GM10266 (cell line): Measurements from ENCODE around the gene BSG.

ENCODE experiments used
- DNase-seq: peaks from one replicate; pipeline ENCODE4 v3.0.0; 2012; ENCODE audit errors: extremely low spot score
- TF ChIP-seq, protein P1 (sequence below): IDR thresholded peaks from 2 replicates; pipeline ENCODE4 v1.5.1; 2012; ENCODE audit warnings: mild to moderate bottlenecking, low read depth; ENCODE audit not compliant: control insufficient read depth, insufficient read depth; ENCODE audit errors: missing control alignments

The BSG gene

DNA sequence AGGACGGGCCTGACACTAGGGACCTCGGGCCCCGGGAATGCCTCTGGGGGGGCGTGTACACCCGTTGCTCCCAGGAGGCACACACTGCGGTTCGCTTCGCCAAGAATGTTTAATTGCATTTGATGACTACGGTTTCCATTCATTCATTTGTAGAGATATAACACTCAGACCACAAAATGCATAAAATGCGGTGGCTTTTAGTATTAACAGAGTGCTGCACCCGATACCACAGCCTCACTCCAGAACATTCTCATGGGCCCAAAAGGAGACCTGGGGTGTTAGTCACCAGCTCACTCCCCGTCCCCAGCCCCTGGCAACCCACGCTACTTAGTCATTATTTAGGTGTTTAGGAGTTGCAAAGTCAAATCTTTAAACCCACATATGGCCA is 39.1 kb downstream of the BSG start:
- DNase-seq: no peak
- TF ChIP-seq, protein P1, sequence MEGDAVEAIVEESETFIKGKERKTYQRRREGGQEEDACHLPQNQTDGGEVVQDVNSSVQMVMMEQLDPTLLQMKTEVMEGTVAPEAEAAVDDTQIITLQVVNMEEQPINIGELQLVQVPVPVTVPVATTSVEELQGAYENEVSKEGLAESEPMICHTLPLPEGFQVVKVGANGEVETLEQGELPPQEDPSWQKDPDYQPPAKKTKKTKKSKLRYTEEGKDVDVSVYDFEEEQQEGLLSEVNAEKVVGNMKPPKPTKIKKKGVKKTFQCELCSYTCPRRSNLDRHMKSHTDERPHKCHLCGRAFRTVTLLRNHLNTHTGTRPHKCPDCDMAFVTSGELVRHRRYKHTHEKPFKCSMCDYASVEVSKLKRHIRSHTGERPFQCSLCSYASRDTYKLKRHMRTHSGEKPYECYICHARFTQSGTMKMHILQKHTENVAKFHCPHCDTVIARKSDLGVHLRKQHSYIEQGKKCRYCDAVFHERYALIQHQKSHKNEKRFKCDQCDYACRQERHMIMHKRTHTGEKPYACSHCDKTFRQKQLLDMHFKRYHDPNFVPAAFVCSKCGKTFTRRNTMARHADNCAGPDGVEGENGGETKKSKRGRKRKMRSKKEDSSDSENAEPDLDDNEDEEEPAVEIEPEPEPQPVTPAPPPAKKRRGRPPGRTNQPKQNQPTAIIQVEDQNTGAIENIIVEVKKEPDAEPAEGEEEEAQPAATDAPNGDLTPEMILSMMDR: no peak

DNA sequence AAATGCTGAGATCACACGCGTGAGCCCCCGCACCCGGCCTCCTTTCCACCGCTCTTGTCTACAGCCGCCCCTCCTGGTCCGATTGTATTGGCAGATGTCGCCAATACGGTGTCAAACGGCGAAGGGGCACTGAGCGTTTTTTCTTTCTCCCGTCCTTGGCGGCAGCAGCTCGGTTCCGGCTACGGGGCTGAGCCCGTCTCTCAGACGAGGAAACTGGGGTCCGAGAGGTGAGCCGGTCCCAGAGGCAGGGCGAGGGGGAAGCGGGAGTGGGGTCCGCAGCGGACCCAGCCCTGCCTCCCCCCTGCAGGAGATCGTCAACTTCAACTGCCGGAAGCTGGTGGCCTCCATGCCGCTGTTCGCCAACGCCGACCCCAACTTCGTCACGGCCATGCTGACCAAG is 40.5 kb downstream of the BSG start:
- DNase-seq: no peak
- TF ChIP-seq, protein P1: no peak

DNA sequence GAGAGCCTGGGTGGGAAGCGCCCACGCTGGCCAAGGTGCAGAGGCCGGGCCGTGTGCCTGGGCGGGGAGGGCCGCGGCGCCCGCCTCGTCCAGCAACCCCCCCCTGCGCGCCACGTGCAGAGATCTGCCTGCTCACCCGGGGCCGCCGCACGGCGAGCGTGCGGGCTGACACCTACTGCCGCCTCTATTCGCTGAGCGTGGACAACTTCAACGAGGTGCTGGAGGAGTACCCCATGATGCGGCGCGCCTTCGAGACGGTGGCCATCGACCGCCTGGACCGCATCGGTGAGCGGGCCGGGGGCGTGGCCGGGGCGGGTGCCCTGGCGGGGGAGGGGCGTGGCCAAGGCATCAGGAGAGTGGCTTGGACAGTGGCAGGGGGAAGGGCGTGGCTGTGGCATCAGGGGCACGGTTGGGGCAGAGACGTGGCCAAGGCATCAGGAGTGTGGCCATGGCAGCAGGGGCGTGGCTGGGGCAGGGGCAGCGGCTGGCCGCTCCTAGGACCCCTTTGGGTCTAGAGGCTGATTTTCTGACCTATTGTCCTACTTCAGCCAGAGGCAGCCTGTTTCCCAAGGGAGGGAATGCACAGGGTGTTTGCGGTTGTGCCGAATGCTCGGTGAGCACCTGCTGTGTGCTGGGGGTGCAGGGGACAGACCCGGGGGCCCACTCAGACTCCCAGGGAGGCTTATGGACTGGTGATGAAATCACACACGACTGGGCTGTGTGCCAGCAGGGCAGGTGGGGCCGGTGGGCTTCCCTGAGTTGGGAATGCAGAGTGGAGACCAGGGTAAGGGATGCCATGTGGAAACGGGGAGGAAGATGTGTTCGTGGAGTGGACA is 41.6 kb downstream of the BSG start:
- no peak for DNase-seq
- TF ChIP-seq, protein P1: no peak

DNA sequence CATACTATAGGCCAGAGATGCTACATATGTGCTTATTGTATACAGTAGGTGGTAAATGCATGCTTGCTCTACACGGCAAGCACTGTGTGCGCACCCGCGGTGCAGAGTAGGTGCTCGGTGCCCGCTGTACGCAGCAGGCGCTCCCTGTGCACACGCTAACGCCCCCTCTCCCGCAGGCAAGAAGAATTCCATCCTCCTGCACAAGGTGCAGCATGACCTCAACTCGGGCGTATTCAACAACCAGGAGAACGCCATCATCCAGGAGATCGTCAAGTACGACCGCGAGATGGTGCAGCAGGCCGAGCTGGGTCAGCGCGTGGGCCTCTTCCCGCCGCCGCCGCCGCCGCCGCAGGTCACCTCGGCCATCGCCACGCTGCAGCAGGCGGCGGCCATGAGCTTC is 43.2 kb downstream of the BSG start:
- no peak for DNase-seq
- TF ChIP-seq, protein P1: no peak

DNA sequence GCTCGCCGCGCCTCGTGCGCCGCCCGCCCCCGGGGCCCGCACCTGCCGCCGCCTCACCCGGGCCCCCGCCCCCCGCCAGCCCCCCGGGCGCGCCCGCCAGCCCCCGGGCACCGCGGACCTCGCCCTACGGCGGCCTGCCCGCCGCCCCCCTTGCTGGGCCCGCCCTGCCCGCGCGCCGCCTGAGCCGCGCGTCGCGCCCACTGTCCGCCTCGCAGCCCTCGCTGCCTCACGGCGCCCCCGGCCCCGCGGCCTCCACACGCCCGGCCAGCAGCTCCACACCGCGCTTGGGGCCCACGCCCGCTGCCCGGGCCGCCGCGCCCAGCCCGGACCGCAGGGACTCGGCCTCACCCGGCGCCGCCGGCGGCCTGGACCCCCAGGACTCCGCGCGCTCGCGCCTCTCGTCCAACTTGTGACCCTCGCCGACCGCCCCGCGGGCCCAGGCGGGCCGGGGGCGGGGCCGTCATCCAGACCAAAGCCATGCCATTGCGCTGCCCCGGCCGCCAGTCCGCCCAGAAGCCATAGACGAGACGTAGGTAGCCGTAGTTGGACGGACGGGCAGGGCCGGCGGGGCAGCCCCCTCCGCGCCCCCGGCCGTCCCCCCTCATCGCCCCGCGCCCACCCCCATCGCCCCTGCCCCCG is 43.8 kb downstream of the BSG start:
- DNase-seq: no peak
- TF ChIP-seq, protein P1: no peak

DNA sequence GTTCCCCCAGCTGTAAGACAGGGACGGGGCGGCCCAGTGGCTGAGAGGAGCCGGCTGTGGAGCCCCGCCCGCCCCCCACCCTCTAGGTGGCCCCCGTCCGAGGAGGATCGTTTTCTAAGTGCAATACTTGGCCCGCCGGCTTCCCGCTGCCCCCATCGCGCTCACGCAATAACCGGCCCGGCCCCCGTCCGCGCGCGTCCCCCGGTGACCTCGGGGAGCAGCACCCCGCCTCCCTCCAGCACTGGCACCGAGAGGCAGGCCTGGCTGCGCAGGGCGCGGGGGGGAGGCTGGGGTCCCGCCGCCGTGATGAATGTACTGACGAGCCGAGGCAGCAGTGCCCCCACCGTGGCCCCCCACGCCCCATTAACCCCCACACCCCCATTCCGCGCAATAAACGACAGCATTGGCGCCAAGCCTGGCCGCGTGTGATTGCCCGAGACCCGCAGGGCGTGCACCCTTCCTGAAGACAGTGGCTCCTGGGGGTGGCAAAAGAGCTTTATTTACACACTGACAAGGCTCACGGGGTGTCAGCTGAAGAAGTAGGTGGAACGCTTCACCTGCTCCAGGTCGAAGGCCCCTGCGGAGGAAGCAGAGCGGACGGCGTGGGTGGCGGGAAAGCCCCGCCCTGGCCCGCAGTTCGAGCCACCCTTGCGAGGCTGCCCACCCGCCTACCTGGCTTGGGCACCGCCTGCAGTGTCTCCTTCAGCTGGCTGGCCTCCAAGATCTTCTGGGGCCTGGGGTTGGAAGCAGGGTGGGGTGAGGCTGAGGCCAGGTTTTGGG is 44.5 kb downstream of the BSG start:
- DNase-seq: peak; percentile 36
- TF ChIP-seq, protein P1: no peak
